KBM-7 (cell line): ENCODE results near the gene FARP1.

Source experiments
- DNase-seq: peaks from one replicate; pipeline ENCODE4 v3.0.0-alpha.2; 2015
- in situ Hi-C: fragments of 300-500 bp; cut with MboI; formaldehyde crosslinking; loops from 2 replicates; pipeline ENCODE4 v1.14.3; 2020; ENCODE audit warnings: low sequenced_read_pairs, low pct_unique_long_range_greater_than_20kb, mixed read lengths

FARP1 gene

GRCh38 chr13:98468361-98468760, 325.5 kb downstream of the FARP1 start:
- no peak for DNase-seq
- in situ Hi-C loops = loop anchor here (25.0 kb wide), 1 partner anchor 194 kb away; no protein-coding TSS in a partner anchor

- DNase-seq = no peak
- in situ Hi-C loops = loop anchor here (25.0 kb wide), 1 partner anchor 193 kb away; no protein-coding TSS in a partner anchor
Measured at GRCh38 chr13:98468929-98469328, 326.0 kb downstream of the FARP1 start.

GRCh38 chr13:98470920-98471319, 328.0 kb downstream of the FARP1 start:
- in situ Hi-C loops = loop anchor here (25.0 kb wide), 1 partner anchor 191 kb away; no protein-coding TSS in a partner anchor
- no peak for DNase-seq

GRCh38 chr13:98471934-98472333, 329.0 kb downstream of the FARP1 start:
- DNase-seq = no peak
- in situ Hi-C loops = loop anchor here (25.0 kb wide), 1 partner anchor 190 kb away; no protein-coding TSS in a partner anchor

DNA sequence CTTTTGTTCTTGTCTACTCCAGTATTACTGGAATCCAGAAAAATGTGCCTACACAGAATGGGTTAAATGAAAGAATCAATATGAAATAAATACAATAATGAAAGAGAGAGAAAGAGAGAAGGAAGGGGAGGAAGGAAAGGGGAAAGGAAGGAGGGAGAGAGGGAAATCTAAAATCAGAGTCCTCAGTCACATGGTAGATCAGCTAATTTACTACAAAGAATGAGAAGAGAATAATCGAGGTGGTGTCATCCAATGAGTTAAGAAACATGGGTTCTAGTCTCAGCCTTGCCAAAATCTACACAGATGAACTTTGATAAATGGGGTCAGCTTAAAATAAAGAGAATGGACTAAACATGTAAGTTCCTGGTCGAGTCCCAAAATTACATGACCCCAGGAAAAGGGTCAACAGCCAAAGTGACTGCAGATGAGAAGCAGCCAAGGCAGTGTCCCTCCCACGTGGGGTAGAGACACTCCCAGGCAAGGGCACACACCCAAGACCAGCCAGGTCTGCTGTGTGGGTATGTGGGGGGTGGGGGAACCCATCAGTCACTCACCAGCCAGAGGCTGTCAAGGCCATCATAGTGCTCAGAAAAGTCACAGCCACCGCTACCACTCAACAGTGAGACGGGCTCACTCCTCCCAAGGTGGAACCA, 330.4 kb downstream of the FARP1 start:
- in situ Hi-C loops = loop anchor here (25.0 kb wide), 1 partner anchor 189 kb away; no protein-coding TSS in a partner anchor
- DNase-seq = no peak

DNA sequence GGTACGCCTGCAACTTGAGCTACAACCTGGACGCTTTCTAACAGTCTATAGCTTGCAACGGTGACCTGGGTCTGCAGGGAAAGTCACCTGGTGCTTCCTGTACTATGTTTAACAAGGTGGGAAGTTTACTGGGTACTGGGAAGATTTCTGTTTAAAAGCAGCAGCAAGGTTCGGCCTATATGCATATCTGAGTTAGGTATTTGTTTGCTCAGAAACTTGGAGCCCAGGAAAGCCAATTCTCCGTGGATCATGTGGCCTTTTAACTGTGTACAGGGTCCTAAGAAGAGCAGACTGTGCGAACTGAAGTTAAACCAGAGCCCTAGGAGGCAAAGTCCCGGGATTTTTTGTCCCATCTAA, 330.9 kb downstream of the FARP1 start:
- no peak for DNase-seq
- in situ Hi-C loops = loop anchor here (25.0 kb wide), 1 partner anchor 189 kb away; no protein-coding TSS in a partner anchor

DNA sequence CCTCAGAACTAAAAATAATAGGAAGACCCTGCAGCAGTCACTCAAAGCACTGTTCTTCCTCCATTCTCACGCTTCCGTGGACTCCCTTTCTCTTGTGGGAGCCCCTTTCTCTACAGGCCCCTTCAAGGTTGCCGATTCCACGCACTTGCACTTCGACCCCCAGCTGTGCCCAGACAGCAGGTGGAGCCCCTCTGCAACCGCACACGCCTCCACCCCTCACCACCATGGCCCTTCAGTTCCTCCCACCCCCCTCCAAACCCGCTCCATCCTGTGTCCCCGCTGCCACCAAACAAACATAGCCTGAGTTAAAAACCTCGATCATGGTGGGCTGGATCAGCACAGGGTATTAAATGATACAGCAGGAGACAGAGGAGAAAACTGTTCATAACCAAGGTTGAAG, 331.4 kb downstream of the FARP1 start:
- no peak for DNase-seq
- in situ Hi-C loops = loop anchor here (25.0 kb wide), 1 partner anchor 188 kb away; no protein-coding TSS in a partner anchor

DNA sequence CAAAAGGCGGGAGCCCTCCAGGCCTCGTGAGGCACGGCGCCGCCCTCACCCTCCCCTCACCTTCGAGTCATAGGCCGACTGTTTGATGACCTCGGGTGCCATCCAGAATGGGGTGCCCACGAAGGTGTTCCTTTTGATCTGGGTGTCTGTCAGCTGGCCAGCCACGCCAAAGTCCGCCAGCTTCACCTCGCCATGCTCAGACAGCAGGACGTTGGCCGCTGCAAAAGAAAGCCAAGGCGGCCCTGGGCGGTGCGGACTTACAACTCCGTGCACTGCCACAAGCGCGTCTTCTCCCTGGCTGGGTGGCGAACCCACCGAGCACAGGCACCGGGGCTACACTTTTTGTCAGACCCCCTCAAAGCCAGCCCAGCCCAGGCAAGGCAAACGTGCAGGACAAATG, 331.9 kb downstream of the FARP1 start:
- in situ Hi-C loops = loop anchor here (25.0 kb wide), 1 partner anchor 188 kb away; no protein-coding TSS in a partner anchor
- DNase-seq = no peak

DNA sequence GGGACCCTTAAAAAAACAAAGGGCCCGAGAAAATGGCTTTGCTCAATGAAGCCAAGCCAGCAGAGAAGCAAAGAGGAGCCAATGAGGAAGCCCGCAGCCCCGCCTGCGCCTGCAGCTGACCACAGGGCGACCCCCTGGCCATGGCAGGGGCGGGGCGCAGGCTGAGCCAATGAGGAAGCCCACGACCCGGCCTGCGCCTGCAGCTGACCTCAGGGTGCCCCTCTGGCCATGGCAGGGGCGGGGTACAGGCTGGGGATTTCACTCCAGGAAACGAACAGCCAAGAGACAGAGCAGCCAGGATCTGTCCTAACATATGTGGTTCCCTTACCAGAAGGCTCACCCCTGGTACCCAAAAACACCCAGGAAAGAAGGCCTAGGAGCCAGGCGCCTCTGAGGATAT, 332.6 kb downstream of the FARP1 start:
- no peak for DNase-seq
- in situ Hi-C loops = no loop called here

GRCh38 chr13:98476106-98476505, 333.2 kb downstream of the FARP1 start:
- no peak for DNase-seq
- in situ Hi-C loops = no loop called here

DNA sequence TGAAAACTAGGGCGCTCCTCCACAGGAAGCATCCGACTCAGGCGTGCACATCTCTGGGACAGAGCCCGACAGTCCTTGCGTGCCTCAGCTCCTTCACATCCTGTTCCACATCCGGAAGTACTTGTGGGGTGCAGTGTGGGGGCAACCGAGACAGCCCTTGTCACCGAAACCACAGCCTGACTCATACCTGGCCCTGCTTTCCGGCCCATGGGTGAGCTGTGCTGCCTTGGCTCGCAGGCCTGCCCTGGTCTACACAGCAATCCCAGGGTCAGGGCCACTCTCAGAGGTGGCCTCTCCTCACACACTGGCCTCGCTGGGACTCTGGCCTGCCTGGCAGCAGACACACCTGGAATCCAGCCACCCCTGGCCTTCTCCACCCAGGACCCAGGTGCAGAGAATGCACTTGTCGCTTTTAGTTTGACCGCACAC, 333.7 kb downstream of the FARP1 start:
- DNase-seq = peak; percentile 90
- in situ Hi-C loops = no loop called here

GRCh38 chr13:98478189-98479129, 335.6 kb downstream of the FARP1 start:
- in situ Hi-C loops = no loop called here
- no peak for DNase-seq

DNA sequence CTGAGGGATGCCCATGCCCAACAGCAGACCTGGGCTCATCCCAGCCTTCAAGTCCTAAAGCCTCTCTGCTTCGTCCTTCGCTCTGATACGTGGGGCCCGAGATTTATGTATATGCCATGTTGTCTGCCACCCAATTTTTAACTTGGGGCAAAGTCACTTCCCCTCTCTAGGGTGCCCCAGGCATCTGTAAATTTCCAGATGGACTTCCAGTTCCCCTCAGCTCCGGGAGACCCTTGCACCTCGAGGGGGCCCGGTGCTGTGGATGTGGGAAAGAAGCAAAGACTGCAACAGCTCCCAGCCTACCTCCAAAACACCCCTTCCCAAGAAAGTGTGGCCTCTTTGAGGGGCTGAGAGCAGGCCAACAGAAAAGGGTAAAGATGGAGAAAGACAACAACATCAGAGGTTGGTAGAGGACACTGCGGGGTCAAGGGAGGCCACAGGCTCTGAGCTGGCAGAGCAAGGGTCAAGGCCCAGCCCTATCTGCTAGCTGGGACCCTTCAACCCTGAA, 336.7 kb downstream of the FARP1 start:
- no peak for DNase-seq
- in situ Hi-C loops = no loop called here

- in situ Hi-C loops = no loop called here
Measured at GRCh38 chr13:98480915-98481877, 338.3 kb downstream of the FARP1 start.

GRCh38 chr13:98482476-98483444, 339.9 kb downstream of the FARP1 start:
- in situ Hi-C loops = no loop called here
- DNase-seq = no peak

More at GRCh38 chr13:98480915-98481877, 338.3 kb downstream of the FARP1 start:
- no peak for DNase-seq

GRCh38 chr13:98483601-98484288, 340.9 kb downstream of the FARP1 start:
- in situ Hi-C loops = no loop called here
- no peak for DNase-seq
